ENCODE data around the gene KCNJ6.

The KCNJ6 gene

GRCh38 chr21:37562920-37563640, 353.2 kb downstream of the KCNJ6 start:
- DNase-seq: no peak

- DNase-seq: no peak
Observed at GRCh38 chr21:37561941-37562919, 354.0 kb downstream of the KCNJ6 start.

DNA sequence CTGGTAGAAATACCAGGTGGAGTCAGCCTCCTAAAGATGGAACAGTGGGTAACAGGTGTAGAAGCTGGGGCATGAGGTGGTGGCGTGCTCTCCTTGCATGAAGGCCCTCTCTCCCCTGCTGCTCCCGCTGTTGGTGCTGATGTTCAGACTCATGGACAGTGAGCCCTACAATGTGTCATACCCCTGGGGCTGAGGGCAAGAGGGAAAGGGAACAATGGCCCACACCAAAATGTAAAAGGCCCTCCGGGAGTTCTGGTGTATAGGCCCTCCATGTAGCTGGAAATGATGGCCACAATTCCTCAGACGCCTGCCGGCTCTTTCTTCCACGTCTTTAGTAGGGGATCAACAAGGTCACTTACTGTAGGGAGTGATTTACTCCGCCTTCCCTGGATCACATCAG, 354.8 kb downstream of the KCNJ6 start:
- no peak for DNase-seq

DNA sequence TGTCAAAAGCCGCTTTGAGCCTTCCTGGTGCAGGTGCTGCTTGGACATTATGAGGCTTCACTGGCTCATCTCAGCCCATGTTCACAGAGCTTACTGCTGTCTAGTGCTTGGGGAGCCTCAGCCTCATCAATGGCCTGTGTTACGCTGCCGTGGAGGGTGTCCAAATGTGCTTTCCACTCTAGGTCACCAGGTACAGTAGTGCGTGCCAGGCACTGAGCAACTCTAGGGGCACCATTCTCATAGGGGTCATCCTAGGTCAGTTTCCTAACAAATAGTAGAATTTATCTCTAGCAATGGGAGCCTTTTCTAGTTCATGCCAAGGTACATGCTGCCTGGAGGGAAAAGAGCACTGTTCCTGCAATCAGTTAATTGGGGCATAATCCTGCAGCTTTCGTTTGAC, 355.9 kb downstream of the KCNJ6 start:
- DNase-seq: no peak

- DNase-seq: no peak
Observed at GRCh38 chr21:37558676-37559211, 357.5 kb downstream of the KCNJ6 start.

Measured in T1000 (cell line).